Stimulated activated CD4-positive, alpha-beta T cell treated with anti-CD3 and anti-CD28 coated beads, Interleukin-15, amount 100 ng/mL, for 1 hour (primary cell): ENCODE data around the gene LGI1.
"Not testable (repeated sequence)": the region's sequence is repeated elsewhere in the genome, so short reads cannot be mapped to it uniquely, and the experiment has no call there.

Experiments
- DNase-seq, 2 donors: peaks; one replicate each; pipeline ENCODE4 v3.0.0-alpha.2; 2020; ENCODE audit warnings: low read depth in 1 of 2, low spot score in 1 of 2

The LGI1 gene

GRCh38 chr10:93804200-93804599, 46.5 kb downstream of the LGI1 start:
- DNase-seq: no peak

- no peak for DNase-seq
Measured at GRCh38 chr10:93806903-93807302, 49.2 kb downstream of the LGI1 start.

GRCh38 chr10:93807371-93807770, 49.6 kb downstream of the LGI1 start:
- DNase-seq: no peak

- no peak for DNase-seq
Measured at GRCh38 chr10:93812659-93813338, 55.1 kb downstream of the LGI1 start.

DNA sequence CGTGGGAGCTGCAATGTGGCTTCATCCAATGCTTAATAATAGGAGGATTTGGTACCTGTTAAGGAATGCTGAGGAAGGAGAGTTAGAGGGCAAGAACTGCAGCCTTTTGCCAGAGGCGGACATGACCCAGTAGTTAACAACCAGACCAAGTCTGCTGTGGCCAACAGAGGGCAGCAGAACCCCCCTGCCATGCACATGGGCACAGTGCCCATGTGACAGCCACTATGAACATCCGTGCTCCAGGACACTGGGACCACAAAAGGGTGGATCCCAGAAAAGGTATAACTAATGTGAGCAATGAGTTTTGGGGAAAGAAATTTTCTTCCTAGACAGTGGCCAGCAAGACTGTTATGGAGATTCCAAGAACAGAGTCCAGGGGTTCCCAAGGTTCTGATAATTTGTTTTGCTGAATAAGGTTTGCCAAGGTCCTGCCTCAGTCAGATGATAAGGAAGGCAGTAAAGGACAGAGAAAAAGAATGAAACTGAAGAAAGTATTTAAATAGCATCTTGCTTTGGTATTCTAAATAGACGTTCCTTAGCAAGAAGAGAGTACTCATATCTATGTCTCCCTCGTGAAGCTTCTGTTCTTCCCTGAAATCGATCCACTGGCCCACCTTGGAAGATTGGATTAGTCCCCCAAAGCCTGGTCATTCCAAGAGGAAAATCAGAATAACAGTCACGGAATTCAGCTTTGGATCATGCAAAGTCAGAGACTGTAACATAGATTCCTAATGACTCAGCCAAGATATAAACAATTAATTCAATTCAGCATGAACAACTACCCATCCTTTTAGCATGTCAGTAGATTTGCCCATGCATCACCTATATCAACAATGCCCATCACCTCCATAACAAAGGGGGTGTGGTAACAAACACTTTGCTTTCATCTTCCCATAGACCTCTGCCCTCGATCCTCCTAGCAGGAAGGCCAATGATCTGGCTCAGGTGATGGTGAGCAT, 56.0 kb downstream of the LGI1 start:
- peak in 1 of 2 donors; percentile 21 for DNase-seq

DNA sequence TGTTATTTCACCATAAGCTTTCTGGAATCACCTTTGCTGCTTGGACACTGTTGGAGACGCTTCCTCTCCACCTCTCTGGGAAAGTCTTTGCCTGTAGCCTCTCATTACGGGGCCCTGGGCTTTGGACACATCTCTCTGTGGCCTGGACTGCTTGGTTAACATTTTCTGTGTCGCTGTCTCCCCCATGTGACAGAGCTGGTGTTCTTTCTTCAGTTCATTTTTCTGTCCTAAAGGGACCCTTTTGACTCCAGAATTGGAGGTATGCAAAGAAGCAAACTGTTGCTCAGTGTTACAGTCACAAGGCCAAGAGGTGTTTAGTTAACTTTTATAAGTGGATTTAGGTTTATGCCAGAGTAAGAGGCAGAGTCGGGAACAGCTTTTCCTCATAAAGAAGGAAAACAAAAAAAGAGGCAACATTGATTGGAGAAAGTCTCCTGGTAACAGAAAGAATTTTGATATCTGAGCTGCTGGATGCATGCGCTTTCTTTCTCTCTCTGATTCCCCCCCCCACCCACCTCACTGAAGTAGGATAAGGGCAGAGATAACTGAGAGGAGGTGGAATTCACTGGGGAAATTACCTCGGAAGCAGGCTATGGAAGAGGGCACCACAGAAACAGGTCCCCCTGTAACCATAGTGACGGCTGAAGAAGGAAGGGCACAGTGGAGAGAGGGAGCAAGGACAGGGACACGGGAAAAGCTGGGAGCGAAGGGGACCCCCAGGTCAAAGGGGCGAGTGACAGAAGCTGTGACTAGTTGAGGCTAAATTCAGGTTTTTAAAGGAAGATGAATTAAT, 57.8 kb downstream of the LGI1 start:
- DNase-seq: no peak

DNA sequence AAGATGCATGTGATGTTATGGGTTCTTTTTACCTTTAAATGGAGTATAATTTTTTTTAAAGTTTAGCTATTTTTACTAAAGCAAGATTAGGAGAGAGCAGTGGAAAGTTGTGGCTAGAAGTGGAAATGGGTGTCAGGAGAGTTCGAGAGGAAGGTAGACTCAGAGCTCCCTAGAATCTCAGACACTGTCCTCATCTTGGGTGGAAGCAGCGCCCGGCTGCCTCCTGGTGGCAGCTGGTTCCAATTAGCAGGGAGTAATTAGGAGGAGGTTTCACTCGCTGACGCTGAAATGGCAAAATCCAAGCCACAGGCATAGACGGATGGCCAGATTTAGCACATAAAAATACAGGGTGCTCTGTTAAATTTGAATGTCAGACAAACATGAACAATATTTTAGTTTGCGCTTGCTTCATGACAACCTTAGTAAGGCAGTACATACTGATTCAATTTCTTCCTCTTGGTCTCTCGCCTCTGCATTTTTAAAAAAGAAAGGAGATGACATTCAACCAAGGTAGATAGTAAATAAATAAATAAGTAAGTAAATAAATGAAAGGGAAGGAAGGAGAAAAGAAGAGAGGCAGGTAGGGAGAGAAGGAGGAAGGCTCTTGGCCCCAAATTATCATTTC, 58.5 kb downstream of the LGI1 start:
- peak in 1 of 2 donors; percentile 14 for DNase-seq

- DNase-seq: no peak
Measured at GRCh38 chr10:93818086-93818485, 60.4 kb downstream of the LGI1 start.

- no peak for DNase-seq
Measured at GRCh38 chr10:93819520-93819919, 61.8 kb downstream of the LGI1 start.

DNA sequence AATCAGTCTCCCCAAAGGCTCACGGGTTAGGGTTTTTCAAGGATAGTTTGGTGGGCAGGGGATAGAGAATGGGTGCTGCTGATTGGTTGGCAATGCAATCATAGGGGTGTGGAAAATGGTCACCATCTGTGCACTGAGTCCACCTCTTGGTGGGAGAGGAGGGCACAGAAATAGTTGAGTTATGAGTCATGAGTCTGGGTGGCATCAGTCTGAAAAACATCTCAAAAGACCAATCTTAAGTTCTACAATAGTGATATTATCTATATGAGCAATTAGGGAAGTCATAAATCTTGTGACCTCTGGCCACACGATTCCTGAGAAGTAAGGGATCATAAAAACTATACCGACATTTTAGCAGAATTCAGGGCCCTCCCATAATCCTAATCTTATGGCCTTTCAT, 62.7 kb downstream of the LGI1 start:
- DNase-seq: no peak

DNA sequence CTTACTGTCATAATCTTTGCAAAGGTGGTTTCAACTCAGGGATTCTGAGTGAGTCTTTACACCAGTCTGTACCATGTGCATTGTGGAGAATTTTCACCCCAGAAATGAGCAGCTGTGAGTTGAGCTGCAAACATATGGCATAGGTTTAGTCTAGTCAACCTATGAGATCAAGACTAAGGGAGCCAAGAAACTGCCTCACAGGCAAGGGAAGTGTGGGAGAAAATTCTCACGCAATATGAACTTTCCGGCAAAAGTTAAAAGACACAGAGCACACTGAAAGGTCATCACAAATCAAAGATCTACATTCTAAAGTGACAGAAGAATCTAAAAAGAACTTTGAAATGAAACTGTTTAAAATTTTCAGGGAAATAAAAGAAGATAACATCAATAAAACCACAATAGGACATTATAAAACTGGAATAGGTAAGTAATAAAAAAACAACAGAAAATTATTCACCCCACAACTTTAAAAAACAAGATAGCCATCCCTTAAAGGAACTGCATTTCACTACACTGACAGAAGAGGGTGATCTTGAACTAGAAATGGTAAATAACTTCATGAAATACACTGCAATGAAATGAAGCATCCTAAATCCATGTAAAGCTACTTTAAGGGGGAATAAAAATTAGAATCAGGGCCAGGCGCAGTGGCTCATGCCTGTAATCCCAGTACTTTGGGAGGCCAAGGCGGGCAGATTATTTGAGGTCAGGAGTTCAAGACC, 63.5 kb downstream of the LGI1 start:
- DNase-seq: no peak

DNA sequence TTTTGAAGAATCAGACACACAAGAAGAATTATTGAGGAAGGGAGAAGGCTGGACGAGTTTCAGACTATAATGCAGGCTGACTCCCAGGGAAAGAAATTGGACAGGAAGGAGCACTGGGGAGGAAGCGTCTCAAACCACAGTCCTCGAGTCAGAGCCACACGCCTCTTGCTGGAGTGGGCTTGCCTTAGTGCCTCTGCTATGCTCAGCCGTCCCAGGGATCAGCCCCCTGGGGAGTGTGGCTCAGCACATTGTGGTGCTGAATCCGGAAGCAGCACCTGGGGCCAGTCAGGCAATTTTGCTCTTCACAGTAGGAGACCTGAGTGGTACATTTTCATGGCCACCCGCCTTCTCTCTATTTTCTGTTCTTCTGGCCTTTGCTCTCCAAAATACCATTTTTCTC, 68.6 kb downstream of the LGI1 start:
- no peak for DNase-seq

- no peak for DNase-seq
Measured at GRCh38 chr10:93827056-93827804, 69.5 kb downstream of the LGI1 start.

DNA sequence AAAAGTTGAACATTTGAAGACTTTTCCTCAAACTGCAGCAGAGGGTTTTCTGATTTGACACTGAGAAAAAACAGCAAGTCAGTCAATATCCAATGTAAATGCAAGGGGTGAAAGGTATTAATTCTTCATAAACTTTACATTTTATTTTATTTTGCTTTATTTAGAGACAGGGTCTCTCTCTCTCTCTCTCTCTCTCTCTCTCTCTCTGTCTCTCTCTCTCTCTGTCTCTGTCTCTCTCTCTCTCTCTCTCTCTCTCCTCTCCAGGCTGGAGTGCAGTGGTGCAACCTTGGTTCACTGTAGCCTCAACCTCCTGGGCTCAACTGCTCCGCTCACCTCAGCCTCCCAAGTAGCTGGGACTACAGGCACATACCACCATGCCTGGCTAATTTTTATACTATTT, 73.3 kb downstream of the LGI1 start:
- DNase-seq: not testable (repeated sequence)

GRCh38 chr10:93835770-93836169, 78.0 kb downstream of the LGI1 start:
- no peak for DNase-seq

GRCh38 chr10:93837822-93838221, 80.1 kb downstream of the LGI1 start:
- no peak for DNase-seq

GRCh38 chr10:93838278-93838677, 80.5 kb downstream of the LGI1 start:
- DNase-seq: no peak

- DNase-seq: no peak
Measured at GRCh38 chr10:93841961-93842360, 84.2 kb downstream of the LGI1 start.

DNA sequence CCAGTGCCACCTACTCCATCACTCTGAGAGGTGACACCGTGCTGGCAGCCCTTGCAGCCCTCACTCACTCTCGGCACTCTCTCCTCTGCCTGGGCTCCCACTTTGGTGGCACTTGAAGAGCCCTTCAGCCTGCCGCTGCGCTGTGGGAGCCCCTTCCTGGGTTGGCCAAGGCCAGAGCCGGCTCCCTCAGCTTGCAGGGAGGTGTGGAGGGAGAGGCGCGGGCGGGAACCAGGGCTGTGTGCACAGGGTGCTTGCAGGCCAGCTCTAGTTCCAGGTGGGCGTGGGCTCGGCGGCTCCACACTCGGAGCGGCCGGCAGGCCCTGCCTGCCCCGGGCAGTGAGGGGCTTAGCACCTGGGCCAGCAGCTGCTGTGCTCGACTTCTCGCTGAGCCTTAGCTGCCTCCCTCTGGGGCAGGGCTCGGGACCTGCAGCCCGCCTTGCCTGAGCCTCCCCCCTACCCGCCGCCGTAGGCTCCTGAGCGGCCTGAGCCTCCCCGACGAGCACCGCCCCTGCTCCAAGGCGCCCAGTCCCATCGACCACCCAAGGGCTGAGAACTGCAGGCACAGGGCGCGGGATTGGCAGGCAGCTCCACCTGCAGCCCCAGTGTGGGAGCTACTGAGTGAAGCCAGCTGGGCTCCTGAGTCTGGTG, 87.4 kb downstream of the LGI1 start:
- no peak for DNase-seq
